Keratinocyte (primary cell): ENCODE data around the gene MFSD6. TPM values are rescaled to one million over a fixed set of nuclear protein-coding genes. Genes with fewer than 3 reads are reported as not detected.

Source experiments
- DNase-seq: peaks from one replicate; pipeline ENCODE4 v3.0.0-alpha.2; 2011; ENCODE audit warnings: low read depth, missing footprints, low spot score
- FAIRE-seq: peaks from 2 replicates; lab custom pipeline; 2011; peaks lifted over from hg19 to GRCh38; lab: Jason Lieb, UNC
- H2AFZ ChIP-seq: 2 replicates; pipeline ENCODE4 v1.6.0; 2012; ENCODE audit warnings: low read length, control low read depth, inconsistent platforms; ENCODE audit not compliant: control insufficient read depth
- H3K27ac ChIP-seq: 2 replicates; pipeline ENCODE4 v1.5.1; 2011; ENCODE audit warnings: low read length; ENCODE audit not compliant: control insufficient read depth, insufficient read depth
- H3K27me3 ChIP-seq: 3 replicates; pipeline ENCODE4 v1.6.0; 2011; ENCODE audit warnings: low read length; ENCODE audit not compliant: control insufficient read depth, insufficient read depth; ENCODE audit errors: extremely low read depth
- H3K36me3 ChIP-seq, 2 experiments: 2 replicates in 1 of 2; 3 replicates in 1 of 2; pipeline ENCODE4 v1.5.1; 2011; ENCODE audit warnings: low read length in 2 of 2, mild to moderate bottlenecking in 1 of 2; ENCODE audit not compliant: control insufficient read depth in 2 of 2, insufficient read depth in 2 of 2; ENCODE audit errors: extremely low read depth in 1 of 2
- H3K4me1 ChIP-seq: 3 replicates; pipeline ENCODE4 v1.5.1; 2011; ENCODE audit warnings: low read length; ENCODE audit not compliant: control insufficient read depth, insufficient read depth; ENCODE audit errors: extremely low read depth
- H3K4me2 ChIP-seq: 3 replicates; pipeline ENCODE4 v1.6.0; 2011; ENCODE audit warnings: low read depth, low read length; ENCODE audit not compliant: control insufficient read depth, insufficient read depth; ENCODE audit errors: extremely low read depth
- H3K4me3 ChIP-seq, 3 experiments: fragments of 200-600 bp in 1 of 3; sonication (generic) in 1 of 3; 2 replicates in 2 of 3; 3 replicates in 1 of 3; pipeline ENCODE4 v1.5.1; 2011 to 2016; ENCODE audit warnings: low read length in 3 of 3, mild to moderate bottlenecking in 3 of 3, control low read depth in 2 of 3, inconsistent platforms in 1 of 3, low read depth in 1 of 3, mixed read lengths in 1 of 3, mixed run types in 1 of 3, moderate library complexity in 1 of 3; ENCODE audit not compliant: control insufficient read depth in 2 of 3, insufficient read depth in 2 of 3; ENCODE audit errors: extremely low read depth in 1 of 3
- H3K79me2 ChIP-seq: 2 replicates; pipeline ENCODE4 v1.6.0; 2012; ENCODE audit warnings: low read length; ENCODE audit not compliant: control insufficient read depth, insufficient read depth
- H3K9ac ChIP-seq: 3 replicates; pipeline ENCODE4 v1.6.0; 2011; ENCODE audit warnings: low read length; ENCODE audit not compliant: control insufficient read depth, insufficient read depth; ENCODE audit errors: extremely low read depth
- H3K9me1 ChIP-seq: 3 replicates; pipeline ENCODE4 v1.6.0; 2011; ENCODE audit warnings: low read length; ENCODE audit not compliant: control insufficient read depth, insufficient read depth; ENCODE audit errors: extremely low read depth
- H3K9me3 ChIP-seq: 2 replicates; pipeline ENCODE4 v1.5.1; 2012; ENCODE audit warnings: low read depth, low read length; ENCODE audit not compliant: control insufficient read depth
- H4K20me1 ChIP-seq: 3 replicates; pipeline ENCODE4 v1.6.0; 2011; ENCODE audit warnings: low read length; ENCODE audit not compliant: control insufficient read depth, insufficient read depth; ENCODE audit errors: extremely low read depth
- CTCF ChIP-seq, 3 experiments: IDR thresholded peaks in 1 of 3; conservative IDR thresholded peaks in 1 of 3; optimal IDR thresholded peaks in 1 of 3; 2 replicates in 2 of 3; 3 replicates in 1 of 3; pipeline versions ENCODE3 to v1.5.1; 2011; ENCODE audit warnings: low read length in 3 of 3, mild to moderate bottlenecking in 3 of 3, moderate library complexity in 2 of 3, control low read depth in 1 of 3, inconsistent platforms in 1 of 3; ENCODE audit not compliant: insufficient read depth in 2 of 3; ENCODE audit errors: extremely low read depth in 1 of 3
- EZH2 ChIP-seq: IDR thresholded peaks from one replicate; pipeline ENCODE4 v1.6.1; 2012; ENCODE audit warnings: inconsistent platforms, mild to moderate bottlenecking, low read length, moderate library complexity
- dilution Hi-C: fragments of 300-500 bp; cut with MboI; formaldehyde crosslinking; loops from one replicate; pipeline ENCODE4 v1.7.0; 2020; ENCODE audit warnings: low sequenced_read_pairs; ENCODE audit not compliant: extremely low pct_ligation_motif_present
- polyA plus RNA-seq, 5 experiments: library from polyadenylated mRNA; depleted of rRNA in 3 of 5; stranded (reverse) in 3 of 5; stranded (forward) in 1 of 5; unstranded in 1 of 5; fragments of >200 nt; gene quantifications; 1 replicate in 1 of 5; 2 replicates in 3 of 5; 3 replicates in 1 of 5; pipeline versions ENCODE4 v1.2.1 to v1.2.3, GENCODE V29; 2011 to 2012; ENCODE audit warnings: missing spikeins in 2 of 5, low read depth in 1 of 5, low replicate concordance in 1 of 5

MFSD6 gene
- polyA plus RNA-seq, 1 donor (not counting 4 experiments of a cell fraction or from before 2014, with no cell fraction given): 11.0 TPM

GRCh38 chr2:190468814-190469569, 60.8 kb downstream of the MFSD6 start:
- no peaks in the 10 kb centered on the region for H4K20me1 ChIP-seq
- no peak overlapping the region for H3K4me2 ChIP-seq
- FAIRE-seq (peak; percentile 91), DNase-seq (peak; percentile 57)
- no peaks in the 10 kb centered on the region for H3K9me1 ChIP-seq
- peak overlapping the region; percentile 66 for H3K27ac ChIP-seq
- H3K79me2 ChIP-seq: no peaks in the 10 kb centered on the region
- no peaks in the 10 kb centered on the region for H3K27me3 ChIP-seq
- peaks cover 25% of the 10 kb centered on the region for H3K4me1 ChIP-seq
- no peak overlapping the region for H3K4me3 ChIP-seq
- TF ChIP-seq CTCF (optimal IDR thresholded peaks at IDR 0.05 in 1 of 3, IDR thresholded peaks at IDR 0.05 in 1 of 3, conservative IDR thresholded peaks at IDR 0.05 in 1 of 3; ENCODE audit: extremely low read depth in 1 of 3, insufficient read depth in 2 of 3, low read length in 3 of 3) (no peak), EZH2 (no peak)
- H3K36me3 ChIP-seq: no peaks in the 10 kb centered on the region
- H2AFZ ChIP-seq: no peak overlapping the region
- H3K9me3 ChIP-seq: no peaks in the 10 kb centered on the region
- dilution Hi-C loops: no loop called here
- no peak overlapping the region for H3K9ac ChIP-seq

- FAIRE-seq (peak; percentile 57), DNase-seq (peak; percentile 53)
- Histone ChIP-seq H3K27ac (peak overlapping the region; percentile 66), H3K4me3 (no peak overlapping the region), H3K79me2 (no peaks in the 10 kb centered on the region), H3K9me3 (no peaks in the 10 kb centered on the region), H3K9ac (peak overlapping the region; percentile 29), H3K4me2 (no peak overlapping the region), H3K4me1 (peaks cover 25% of the 10 kb centered on the region), H2AFZ (no peak overlapping the region), H3K9me1 (no peaks in the 10 kb centered on the region), H3K27me3 (no peaks in the 10 kb centered on the region), H4K20me1 (no peaks in the 10 kb centered on the region), H3K36me3 (no peaks in the 10 kb centered on the region)
- no peak for TF ChIP-seq CTCF (optimal IDR thresholded peaks at IDR 0.05 in 1 of 3, IDR thresholded peaks at IDR 0.05 in 1 of 3, conservative IDR thresholded peaks at IDR 0.05 in 1 of 3; ENCODE audit: extremely low read depth in 1 of 3, insufficient read depth in 2 of 3, low read length in 3 of 3)
- no peak for TF ChIP-seq EZH2
- dilution Hi-C loops: no loop called here
Measured at GRCh38 chr2:190469771-190470170, 61.6 kb downstream of the MFSD6 start.
